Bronchial epithelial cell (primary cell): Measurements from ENCODE around the gene HK3. TPM values are rescaled to one million over a fixed set of nuclear protein-coding genes. Genes with fewer than 3 reads are reported as not detected.

Experiments
- DNase-seq: peaks from one replicate; pipeline ENCODE4 v3.0.0-alpha.2; 2010; ENCODE audit warnings: low read depth
- FAIRE-seq: peaks from 2 replicates; lab custom pipeline; 2011; peaks lifted over from hg19 to GRCh38; lab: Jason Lieb, UNC
- H3K27me3 ChIP-seq: 2 replicates; pipeline ENCODE4 v1.5.1; 2011; ENCODE audit warnings: low read length; ENCODE audit not compliant: control insufficient read depth, insufficient read depth
- H3K36me3 ChIP-seq: 2 replicates; pipeline ENCODE4 v1.5.1; 2011; ENCODE audit warnings: low read length; ENCODE audit not compliant: control insufficient read depth, insufficient read depth
- H3K4me3 ChIP-seq: 2 replicates; pipeline ENCODE4 v1.5.1; 2011; ENCODE audit warnings: mild to moderate bottlenecking, low read depth, low read length, control low read depth
- total RNA-seq: library from RNA; depleted of rRNA; stranded (reverse); fragments of >200 nt; gene quantifications from 2 replicates; pipeline ENCODE4 v1.2.1, GENCODE V29; 2014
- TF ChIP-seq, protein P1 (sequence below): IDR thresholded peaks from 2 replicates; pipeline ENCODE4 v1.5.1; 2011; ENCODE audit warnings: mild to moderate bottlenecking, moderate library complexity, low read length, control low read depth, inconsistent platforms; ENCODE audit not compliant: insufficient read depth, severe bottlenecking

Gene HK3
- total RNA-seq, 1 donor from 2014 or later, result under 0.01 TPM

DNA sequence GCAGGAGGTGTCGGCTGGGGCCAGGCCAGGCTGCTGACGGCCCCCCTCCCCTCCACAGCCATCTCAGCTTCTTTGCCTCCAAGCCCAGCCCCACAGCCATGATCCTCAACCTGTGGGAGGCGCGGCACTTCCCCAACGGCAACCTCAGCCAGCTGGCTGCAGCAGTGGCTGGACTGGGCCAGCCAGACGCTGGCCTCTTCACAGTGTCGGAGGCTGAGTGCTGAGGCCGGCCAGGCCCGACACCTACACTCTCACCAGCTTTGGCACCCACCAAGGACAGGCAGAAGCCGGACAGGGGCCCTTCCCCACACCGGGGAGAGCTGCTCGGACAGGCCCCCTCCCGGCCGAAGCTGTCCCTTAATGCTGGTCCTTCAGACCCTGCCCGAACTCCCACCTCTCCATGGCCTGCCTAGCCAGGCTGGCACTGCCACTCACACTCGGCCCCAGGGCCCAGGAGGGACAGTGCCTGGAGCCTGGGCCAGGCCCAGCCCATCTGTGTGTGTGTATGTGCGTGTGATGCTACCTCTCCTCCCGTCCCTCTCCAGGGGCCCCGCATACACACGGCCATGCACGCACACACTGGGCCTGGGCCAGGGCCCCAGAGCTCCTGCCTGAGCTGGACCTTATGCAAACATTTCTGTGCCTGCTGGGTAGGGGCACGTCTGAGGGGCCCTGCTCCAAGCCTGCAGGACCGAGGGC is 19.3 kb downstream of the HK3 start:
- Histone ChIP-seq H3K36me3 (no peaks in the 10 kb centered on the region), H3K4me3 (no peak overlapping the region), H3K27me3 (peaks cover 15% of the 10 kb centered on the region)
- FAIRE-seq (no peak), DNase-seq (no peak)
- TF ChIP-seq, protein P1, sequence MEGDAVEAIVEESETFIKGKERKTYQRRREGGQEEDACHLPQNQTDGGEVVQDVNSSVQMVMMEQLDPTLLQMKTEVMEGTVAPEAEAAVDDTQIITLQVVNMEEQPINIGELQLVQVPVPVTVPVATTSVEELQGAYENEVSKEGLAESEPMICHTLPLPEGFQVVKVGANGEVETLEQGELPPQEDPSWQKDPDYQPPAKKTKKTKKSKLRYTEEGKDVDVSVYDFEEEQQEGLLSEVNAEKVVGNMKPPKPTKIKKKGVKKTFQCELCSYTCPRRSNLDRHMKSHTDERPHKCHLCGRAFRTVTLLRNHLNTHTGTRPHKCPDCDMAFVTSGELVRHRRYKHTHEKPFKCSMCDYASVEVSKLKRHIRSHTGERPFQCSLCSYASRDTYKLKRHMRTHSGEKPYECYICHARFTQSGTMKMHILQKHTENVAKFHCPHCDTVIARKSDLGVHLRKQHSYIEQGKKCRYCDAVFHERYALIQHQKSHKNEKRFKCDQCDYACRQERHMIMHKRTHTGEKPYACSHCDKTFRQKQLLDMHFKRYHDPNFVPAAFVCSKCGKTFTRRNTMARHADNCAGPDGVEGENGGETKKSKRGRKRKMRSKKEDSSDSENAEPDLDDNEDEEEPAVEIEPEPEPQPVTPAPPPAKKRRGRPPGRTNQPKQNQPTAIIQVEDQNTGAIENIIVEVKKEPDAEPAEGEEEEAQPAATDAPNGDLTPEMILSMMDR, result no peak

DNA sequence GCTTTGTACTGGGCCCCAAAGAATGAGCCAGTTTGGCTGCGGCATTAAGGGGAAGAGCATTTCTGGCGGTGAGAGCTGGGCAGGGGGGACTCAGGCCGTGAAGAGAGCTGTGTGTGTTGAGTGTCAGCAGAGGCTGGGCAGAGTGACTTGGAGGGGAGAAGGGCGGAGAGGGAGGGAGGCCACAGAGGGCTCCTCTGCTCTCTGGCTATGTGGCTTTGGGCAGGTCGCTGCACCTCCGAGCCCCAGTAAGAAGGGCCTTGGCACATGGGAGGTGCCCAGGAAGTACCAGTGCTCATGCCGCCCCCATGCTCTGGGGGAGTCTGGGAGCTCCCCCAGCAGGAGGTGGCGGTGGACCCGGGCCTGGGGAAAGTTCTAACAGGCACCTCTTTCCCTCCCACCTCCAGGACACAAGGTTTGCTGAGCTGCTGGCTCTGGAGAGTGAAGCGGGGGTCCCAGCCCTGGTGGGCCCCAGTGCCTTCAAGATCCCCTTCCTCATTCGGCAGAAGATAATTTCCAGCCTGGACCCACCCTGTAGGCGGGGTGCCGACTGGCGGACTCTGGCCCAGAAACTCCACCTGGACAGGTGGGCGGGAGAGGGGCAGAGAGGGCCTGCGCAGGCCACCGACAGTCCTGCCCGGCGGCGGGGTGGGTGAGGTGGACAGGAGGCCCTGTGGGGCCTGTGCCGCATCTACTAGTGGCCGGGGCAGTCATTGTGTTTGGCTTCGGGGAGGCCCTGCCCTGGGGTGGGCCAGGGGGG is 20.1 kb downstream of the HK3 start:
- Histone ChIP-seq H3K4me3 (no peak overlapping the region), H3K36me3 (no peaks in the 10 kb centered on the region), H3K27me3 (peaks cover 15% of the 10 kb centered on the region)
- TF ChIP-seq, protein P1, result no peak
- DNase-seq (no peak), FAIRE-seq (no peak)

DNA sequence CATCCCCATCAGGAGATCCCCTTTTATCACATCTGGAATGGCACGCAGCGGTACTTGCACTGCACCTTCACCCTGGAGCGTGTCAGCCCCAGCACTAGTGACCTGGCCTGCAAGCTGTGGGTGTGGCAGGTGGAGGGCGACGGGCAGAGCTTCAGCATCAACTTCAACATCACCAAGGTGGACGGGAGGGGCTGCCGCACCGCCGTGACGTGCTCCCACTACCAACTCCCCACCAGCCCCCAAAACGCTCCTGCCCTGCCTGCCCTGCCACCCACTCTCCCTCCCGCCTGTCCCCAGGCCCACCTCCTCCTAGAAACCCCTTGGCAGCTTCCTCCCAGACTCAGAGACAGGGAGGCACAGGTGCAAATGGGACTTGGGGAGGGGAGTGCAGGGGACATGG is 20.7 kb downstream of the HK3 start:
- FAIRE-seq (no peak), DNase-seq (no peak)
- no peaks in the 10 kb centered on the region for H3K36me3 ChIP-seq
- no peak overlapping the region for H3K4me3 ChIP-seq
- TF ChIP-seq, protein P1, result no peak
- H3K27me3 ChIP-seq, result peaks cover 15% of the 10 kb centered on the region

DNA sequence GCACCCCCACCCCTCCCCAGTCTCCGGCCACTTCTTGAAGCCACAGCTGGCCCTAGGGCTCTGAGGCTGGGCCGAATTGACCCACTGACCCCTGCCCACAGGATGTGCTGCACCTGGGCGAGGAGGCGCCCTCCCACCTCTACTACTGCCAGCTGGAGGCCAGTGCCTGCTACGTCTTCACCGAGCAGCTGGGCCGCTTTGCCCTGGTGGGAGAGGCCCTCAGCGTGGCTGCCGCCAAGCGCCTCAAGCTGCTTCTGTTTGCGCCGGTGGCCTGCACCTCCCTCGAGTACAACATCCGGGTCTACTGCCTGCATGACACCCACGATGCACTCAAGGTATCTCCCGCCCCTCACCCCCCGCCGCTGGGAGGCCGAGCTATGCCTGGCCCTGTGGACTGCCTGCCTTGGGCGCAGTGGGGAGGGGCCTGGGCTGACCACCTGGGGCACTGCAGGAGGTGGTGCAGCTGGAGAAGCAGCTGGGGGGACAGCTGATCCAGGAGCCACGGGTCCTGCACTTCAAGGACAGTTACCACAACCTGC is 21.3 kb downstream of the HK3 start:
- no peaks in the 10 kb centered on the region for H3K36me3 ChIP-seq
- TF ChIP-seq, protein P1, result no peak
- peaks cover 15% of the 10 kb centered on the region for H3K27me3 ChIP-seq
- no peak for DNase-seq
- no peak overlapping the region for H3K4me3 ChIP-seq
- FAIRE-seq, result no peak

DNA sequence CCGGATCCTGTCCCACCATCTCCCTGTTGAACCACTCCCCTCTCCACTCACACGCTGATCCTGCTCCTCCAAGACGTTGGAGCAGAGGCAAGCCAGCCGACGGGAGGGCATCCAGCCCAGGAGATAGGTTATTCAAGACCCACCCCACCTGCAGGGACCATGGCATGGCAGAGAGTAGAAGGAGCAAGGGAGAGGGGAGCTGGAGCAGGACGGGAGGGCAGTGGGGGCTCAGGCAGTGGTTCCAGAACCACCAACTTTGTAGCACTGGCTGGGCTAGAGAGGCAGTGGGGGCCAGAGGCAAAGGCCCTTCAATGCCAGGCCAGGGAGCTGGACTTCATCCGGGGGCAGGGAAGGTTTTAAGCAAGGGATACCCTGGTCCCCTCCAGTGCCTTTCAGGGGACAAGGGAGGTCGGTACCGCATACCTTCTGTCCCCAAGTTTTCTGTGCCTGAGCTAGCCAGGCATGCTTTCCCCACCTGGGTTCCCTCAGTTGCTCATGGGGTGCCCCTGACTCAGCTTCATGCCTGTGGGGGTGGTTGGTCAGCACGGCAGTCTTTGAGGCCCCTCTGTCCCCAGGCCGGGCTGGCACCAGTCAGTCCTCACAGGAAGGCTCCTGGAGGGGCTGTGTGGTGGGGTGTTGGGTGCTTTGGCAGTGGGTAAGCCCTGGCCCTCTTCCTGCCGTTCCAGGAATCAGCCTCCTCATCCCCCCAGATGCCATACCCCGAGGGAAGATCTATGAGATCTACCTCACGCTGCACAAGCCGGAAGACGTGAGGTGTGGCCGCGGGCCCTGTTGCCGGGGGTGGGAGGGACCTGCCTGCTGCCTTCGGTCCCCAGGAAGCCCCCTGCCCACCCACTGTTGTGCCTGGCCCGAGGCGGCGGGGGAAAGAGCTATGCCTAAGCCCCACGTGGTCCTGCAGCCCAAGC is 22.4 kb downstream of the HK3 start:
- Histone ChIP-seq H3K4me3 (no peak overlapping the region), H3K36me3 (no peaks in the 10 kb centered on the region), H3K27me3 (peaks cover 12% of the 10 kb centered on the region)
- DNase-seq (no peak), FAIRE-seq (no peak)
- TF ChIP-seq, protein P1, result no peak
